GM12878 (cell line): Measurements from ENCODE around the gene GP2. TPM values are rescaled to one million over a fixed set of nuclear protein-coding genes. Genes with fewer than 3 reads are reported as not detected.

Experiments used
- ATF2 ChIP-seq: IDR thresholded peaks from 2 replicates; pipeline ENCODE4 v1.6.1; 2012; ENCODE audit warnings: low read length, inconsistent platforms
- CUX1 ChIP-seq: IDR thresholded peaks from 2 replicates; pipeline ENCODE4 v1.6.1; 2012; ENCODE audit warnings: improper control_type of control experiment, low read depth, low read length; ENCODE audit not compliant: insufficient replicate concordance
- ELK1 ChIP-seq: IDR thresholded peaks from 2 replicates; pipeline ENCODE4 v1.6.1; 2012; ENCODE audit warnings: low read depth, low read length, improper control_type of control experiment
- GABPA ChIP-seq: IDR thresholded peaks from 2 replicates; pipeline ENCODE4 v1.6.1; 2014; ENCODE audit warnings: antibody characterized with exemption, low read depth, mild to moderate bottlenecking, inconsistent platforms
- IRF4 ChIP-seq: IDR thresholded peaks from 2 replicates; pipeline ENCODE4 v1.6.1; 2011; ENCODE audit warnings: low read depth, low read length
- JUNB ChIP-seq: IDR thresholded peaks from 2 replicates; pipeline ENCODE4 v1.6.1; 2016; ENCODE audit warnings: antibody characterized with exemption, mild to moderate bottlenecking
- NFIC ChIP-seq: IDR thresholded peaks from 2 replicates; pipeline ENCODE4 v1.6.1; 2012; ENCODE audit warnings: low read depth, mild to moderate bottlenecking, inconsistent platforms, low read length, moderate library complexity
- POLR2AphosphoS5 ChIP-seq: IDR thresholded peaks from 2 replicates; pipeline ENCODE4 v1.6.1; 2011; ENCODE audit warnings: mild to moderate bottlenecking, low read length, inconsistent platforms
- ZBTB4 ChIP-seq: fragments of 450-650 bp; formaldehyde crosslinking; IDR thresholded peaks from 2 replicates; pipeline ENCODE4 v1.4.0; 2022; ENCODE audit warnings: mild to moderate bottlenecking, moderate library complexity
- polyA plus RNA-seq, 11 experiments: library from polyadenylated mRNA; depleted of rRNA in 4 of 11; unstranded in 6 of 11; stranded (reverse) in 5 of 11; fragments of >200 nt; fragmentation: Nextera tagmentation in 4 of 11; fragmentation: Illumina TruSeq in 1 of 11; extraction: Ambion mirVana in 4 of 11; extraction: Trizol in 1 of 11; gene quantifications; 1 replicate in 1 of 11; 2 replicates in 10 of 11; pipeline versions ENCODE4 v1.2.1 to v1.2.3, GENCODE V29; 2011 to 2016; ENCODE audit warnings: inconsistent platforms in 2 of 11, missing spikeins in 2 of 11, low read depth in 1 of 11
- total RNA-seq, 4 experiments: library from RNA; depleted of rRNA in 3 of 4; stranded (reverse); fragments of >200 nt in 3 of 4; fragmentation: Illumina TruSeq in 1 of 4; extraction: Trizol in 1 of 4; gene quantifications; 2 replicates each; pipeline versions ENCODE4 v1.2.1 to v1.2.3, GENCODE V29; 2013 to 2021

The GP2 gene
- total and polyA plus RNA-seq, 10 of the 15 experiments (the other 5 are each of a cell fraction or from before 2014, with no cell fraction given): 6.9 TPM; not detected in 9

GRCh38 chr16:20309786-20310185 lies 17.5 kb downstream of the GP2 start (continued):
- TF ChIP-seq ELK1 (no peak), CUX1 (no peak), ATF2 (no peak), ZBTB4 (CRISPR knock-in tag) (no peak), GABPA (no peak), IRF4 (no peak), JUNB (no peak), POLR2AphosphoS5 (no peak), NFIC (no peak)
